Activated naive CD4-positive, alpha-beta T cell treated with anti-CD3 and anti-CD28 coated beads, Interleukin-2, amount 10 ng/mL, durations not matched to agents 7 days and 5 days (primary cell): ENCODE data around the gene DPEP3.
"Not testable (repeated sequence)": the region's sequence is repeated elsewhere in the genome, so short reads cannot be mapped to it uniquely, and the experiment has no call there.

Experiments
- CTCF ChIA-PET: fragments of 350-600 bp; sonication (Branson Sonifier 250); formaldehyde crosslinking; loops from one replicate; lab custom pipeline; 2021; ENCODE audit warnings: antibody characterized with exemption; lab: Charles Lee
- DNase-seq: peaks from one replicate; pipeline ENCODE4 v3.0.0-alpha.2; 2020
- H3K27ac Mint-ChIP-seq: one replicate; pipeline ENCODE4 v1.8.0; 2021; ENCODE audit warnings: mild to moderate bottlenecking, moderate library complexity, mixed read lengths
- H3K27me3 Mint-ChIP-seq: one replicate; pipeline ENCODE4 v1.8.0; 2021; ENCODE audit warnings: mild to moderate bottlenecking, mixed read lengths
- H3K36me3 Mint-ChIP-seq: one replicate; pipeline ENCODE4 v1.8.0; 2021; ENCODE audit warnings: mixed read lengths
- H3K4me1 Mint-ChIP-seq: one replicate; pipeline ENCODE4 v1.8.0; 2021; ENCODE audit warnings: mixed read lengths
- H3K4me3 Mint-ChIP-seq: one replicate; pipeline ENCODE4 v1.8.0; 2021; ENCODE audit warnings: mild to moderate bottlenecking, moderate library complexity, mixed read lengths
- H3K9me3 Mint-ChIP-seq: one replicate; pipeline ENCODE4 v1.8.0; 2021; ENCODE audit warnings: mixed read lengths

The DPEP3 gene

DNA sequence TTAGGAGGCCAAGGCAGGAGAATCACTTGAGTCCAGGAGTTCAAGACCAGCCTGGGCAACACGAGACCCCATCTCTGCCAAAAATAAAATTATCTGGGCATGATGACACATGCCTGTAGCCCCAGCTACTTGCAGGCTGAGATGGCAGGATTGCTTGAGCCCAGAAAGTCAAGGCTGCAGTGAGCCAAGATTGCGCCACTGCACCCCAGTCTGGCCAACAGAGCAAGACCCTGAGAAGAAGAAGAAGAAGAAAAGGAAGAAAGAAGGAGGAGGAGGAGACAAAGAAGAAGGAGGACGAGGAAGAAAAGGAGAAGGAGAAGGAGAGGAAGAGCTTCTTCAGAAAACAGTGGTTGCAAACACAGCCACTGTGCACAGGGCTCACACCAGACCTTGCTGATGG, 8.4 kb upstream of the DPEP3 start:
- Mint-ChIP-seq H3K36me3 (no peaks in the 10 kb centered on the region), H3K4me1 (peaks cover 28% of the 10 kb centered on the region), H3K9me3 (no peaks in the 10 kb centered on the region), H3K27me3 (no peaks in the 10 kb centered on the region), H3K4me3 (no peak overlapping the region), H3K27ac (no peak overlapping the region)
- CTCF ChIA-PET: interaction anchor here (1.5 to 8.2 kb wide), 3 partner anchors 10 to 52 kb away, joined by 5 to 61 read pairs (median 8); partner anchors contain the start of gene DPEP2
- DNase-seq: no peak

DNA sequence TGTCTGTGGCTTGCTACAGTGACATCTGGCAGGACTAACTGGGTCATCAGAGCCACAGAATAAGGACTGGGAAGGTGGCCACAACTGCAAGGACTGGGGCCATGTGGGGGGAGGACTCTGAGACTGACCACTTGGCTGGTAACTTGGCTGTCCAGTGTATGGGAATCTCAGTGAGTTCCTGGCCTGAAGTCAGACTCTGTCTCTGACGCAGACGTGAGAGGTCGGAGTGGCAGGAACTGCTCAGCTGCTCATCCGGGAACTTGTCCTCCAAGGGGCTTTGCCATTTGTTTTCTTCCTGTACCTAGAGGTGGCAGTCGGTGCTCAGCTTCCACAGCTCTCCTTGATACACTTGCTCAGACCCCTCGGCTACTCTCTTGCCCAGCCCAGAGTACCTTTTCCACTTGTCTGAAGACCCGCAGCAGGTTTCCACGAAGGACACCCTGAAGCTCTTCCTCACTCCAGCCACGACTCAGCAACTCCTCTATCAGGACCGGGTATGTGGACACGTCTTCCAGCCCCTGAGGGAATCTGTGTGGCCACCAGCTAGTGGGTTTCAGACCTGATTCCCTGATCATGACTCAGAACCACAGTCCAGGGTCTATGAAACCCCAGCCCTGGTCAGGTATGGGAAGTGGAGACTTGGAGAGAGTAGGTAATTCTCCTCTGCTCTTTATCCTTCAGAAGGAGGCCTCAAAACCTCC, 7.3 kb upstream of the DPEP3 start:
- H3K4me3 Mint-ChIP-seq: no peak overlapping the region
- H3K9me3 Mint-ChIP-seq: no peaks in the 10 kb centered on the region
- no peak overlapping the region for H3K27ac Mint-ChIP-seq
- CTCF ChIA-PET: interaction anchor here (3.1 to 8.2 kb wide), 2 partner anchors 11 to 53 kb away, joined by 8 to 61 read pairs; partner anchors contain the start of gene DPEP2
- no peaks in the 10 kb centered on the region for H3K36me3 Mint-ChIP-seq
- DNase-seq: no peak
- H3K4me1 Mint-ChIP-seq: peaks cover 31% of the 10 kb centered on the region
- H3K27me3 Mint-ChIP-seq: no peaks in the 10 kb centered on the region

DNA sequence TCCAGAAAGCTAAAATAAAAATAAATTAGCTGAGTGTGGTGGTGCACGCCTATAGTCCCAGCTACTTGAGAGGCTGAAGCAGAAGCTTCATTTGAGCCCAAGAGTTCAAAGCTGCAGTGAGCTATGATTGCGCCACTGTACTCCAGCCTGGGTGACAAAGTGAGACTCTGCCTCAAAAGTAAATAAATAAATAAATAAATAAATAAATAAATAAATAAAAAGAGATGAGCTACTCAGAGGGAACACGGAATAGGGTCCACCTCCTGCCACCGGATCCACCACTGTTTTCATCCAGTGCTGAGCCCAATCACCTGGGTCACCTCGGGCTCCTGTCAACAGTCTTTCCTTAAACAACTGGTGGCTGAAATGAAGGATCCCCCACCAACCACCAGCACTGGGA, 6.7 kb upstream of the DPEP3 start:
- Mint-ChIP-seq H3K4me3 (no peak overlapping the region), H3K36me3 (no peaks in the 10 kb centered on the region), H3K27ac (no peak overlapping the region), H3K9me3 (no peaks in the 10 kb centered on the region), H3K4me1 (peaks cover 27% of the 10 kb centered on the region), H3K27me3 (no peaks in the 10 kb centered on the region)
- CTCF ChIA-PET: no interaction called here
- DNase-seq: no peak

DNA sequence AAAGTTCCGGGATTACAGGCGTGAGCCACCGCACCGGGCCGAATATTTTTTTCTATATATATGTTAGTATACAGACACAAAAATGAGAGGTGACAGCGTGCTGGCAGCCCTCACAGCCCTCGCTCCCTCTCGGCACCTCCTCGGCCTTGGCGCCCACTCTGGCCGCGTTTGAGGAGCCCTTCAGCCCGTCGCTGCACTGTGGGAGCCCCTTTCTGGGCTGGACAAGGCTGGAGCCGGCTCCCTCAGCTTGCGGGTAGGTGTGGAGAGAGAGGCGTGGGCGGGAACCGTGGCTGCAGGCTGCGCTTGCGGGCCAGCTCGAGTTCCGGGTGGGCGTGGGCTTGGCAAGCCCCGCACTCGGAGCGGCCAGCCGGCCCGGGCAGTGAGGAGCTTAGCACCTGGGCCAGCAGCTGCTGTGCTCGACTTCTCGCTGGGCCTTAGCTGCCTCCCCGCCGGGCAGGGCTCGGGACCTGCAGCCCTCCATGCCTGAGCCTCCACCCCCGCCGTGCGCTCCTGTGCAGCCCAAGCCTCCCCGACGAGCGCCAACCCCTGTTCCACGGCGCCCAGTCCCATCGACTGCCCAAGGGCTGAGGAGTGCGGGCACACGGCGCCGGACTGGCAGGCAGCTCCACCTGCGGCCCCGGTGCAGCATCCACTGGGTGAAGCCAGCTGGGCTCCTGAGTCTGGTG, 1.9 kb upstream of the DPEP3 start:
- H3K4me3 Mint-ChIP-seq: no peak overlapping the region
- peaks cover 20% of the 10 kb centered on the region for H3K27me3 Mint-ChIP-seq
- CTCF ChIA-PET: interaction anchor here (1.1 to 2.1 kb wide), 6 partner anchors 12 to 98 kb away, joined by 3 to 8 read pairs (median 4); partner anchors contain the start of genes NRN1L and PSMB10
- no peaks in the 10 kb centered on the region for H3K9me3 Mint-ChIP-seq
- no peak overlapping the region for H3K27ac Mint-ChIP-seq
- DNase-seq: no peak
- peaks cover 26% of the 10 kb centered on the region for H3K4me1 Mint-ChIP-seq
- H3K36me3 Mint-ChIP-seq: no peaks in the 10 kb centered on the region

DNA sequence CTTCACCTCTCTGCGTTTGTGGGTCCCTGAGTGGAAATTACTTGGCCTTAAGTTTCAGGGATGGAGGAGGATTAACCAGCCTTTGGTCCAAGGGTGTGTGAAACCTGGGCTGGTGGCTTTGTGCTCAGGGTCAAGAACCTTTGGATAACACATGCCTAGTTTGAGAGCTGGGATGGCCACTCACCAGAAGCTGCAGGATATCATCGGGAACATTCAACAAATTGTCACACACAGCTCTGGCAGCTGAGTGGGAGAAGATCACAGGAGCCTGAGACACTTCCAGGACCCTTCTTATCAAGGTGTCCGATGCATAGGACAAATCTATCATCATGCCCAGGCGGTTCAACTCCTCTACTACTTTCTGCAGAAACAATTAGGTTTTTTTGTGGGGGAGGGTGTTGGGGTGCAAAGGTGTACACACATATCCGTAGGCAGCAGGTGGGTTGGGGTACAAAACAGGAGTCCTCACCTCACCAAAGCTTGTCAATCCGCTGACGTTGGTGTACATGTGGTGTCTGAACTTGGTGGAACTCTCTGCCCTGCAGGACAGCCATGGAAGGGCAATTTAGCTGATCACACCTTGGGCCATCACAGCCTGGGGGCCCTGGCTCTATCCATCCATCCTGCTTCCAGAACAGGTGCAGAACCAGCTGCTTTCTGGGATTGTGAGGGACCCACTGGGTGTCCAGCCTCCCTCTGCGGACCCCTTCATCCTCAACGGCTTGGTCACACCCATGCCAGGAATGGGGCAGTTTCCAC, 2.7 kb downstream of the DPEP3 start:
- H3K27me3 Mint-ChIP-seq: peaks cover 52% of the 10 kb centered on the region
- no peak for DNase-seq
- H3K36me3 Mint-ChIP-seq: no peaks in the 10 kb centered on the region
- CTCF ChIA-PET: interaction anchor here (0.9 to 1.4 kb wide), 2 partner anchors 8 to 16 kb away, joined by 3 read pairs; no protein-coding TSS in a partner anchor
- H3K4me1 Mint-ChIP-seq: peaks cover under 1% of the 10 kb centered on the region
- H3K27ac Mint-ChIP-seq: no peak overlapping the region
- H3K9me3 Mint-ChIP-seq: no peaks in the 10 kb centered on the region
- no peak overlapping the region for H3K4me3 Mint-ChIP-seq

DNA sequence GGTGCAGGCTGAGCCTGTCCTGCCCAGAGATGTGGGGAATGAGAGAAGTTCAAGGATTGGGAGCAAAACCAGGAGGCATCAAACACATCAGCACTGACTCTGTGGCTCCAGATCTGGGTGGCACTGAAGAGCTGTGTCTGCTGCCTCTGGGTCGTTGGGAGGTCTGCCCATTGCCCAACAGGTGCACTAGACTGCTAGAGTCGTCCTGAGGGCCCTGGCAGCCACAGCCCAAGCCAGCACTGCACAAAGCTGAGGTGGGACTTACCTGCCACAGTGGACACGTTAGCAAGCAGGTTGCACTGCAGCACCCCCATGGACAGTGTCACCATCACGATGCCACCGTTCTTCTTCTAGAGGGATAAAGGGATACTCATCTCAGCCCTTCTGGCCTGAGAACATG, 3.3 kb downstream of the DPEP3 start:
- no peaks in the 10 kb centered on the region for H3K9me3 Mint-ChIP-seq
- no peak overlapping the region for H3K4me3 Mint-ChIP-seq
- H3K27me3 Mint-ChIP-seq: peaks cover 59% of the 10 kb centered on the region
- H3K27ac Mint-ChIP-seq: no peak overlapping the region
- H3K4me1 Mint-ChIP-seq: no peaks in the 10 kb centered on the region
- no peaks in the 10 kb centered on the region for H3K36me3 Mint-ChIP-seq
- CTCF ChIA-PET: interaction anchor here (1.4 kb wide), 1 partner anchor 8 kb away, joined by 3 read pairs; no protein-coding TSS in a partner anchor
- DNase-seq: no peak

DNA sequence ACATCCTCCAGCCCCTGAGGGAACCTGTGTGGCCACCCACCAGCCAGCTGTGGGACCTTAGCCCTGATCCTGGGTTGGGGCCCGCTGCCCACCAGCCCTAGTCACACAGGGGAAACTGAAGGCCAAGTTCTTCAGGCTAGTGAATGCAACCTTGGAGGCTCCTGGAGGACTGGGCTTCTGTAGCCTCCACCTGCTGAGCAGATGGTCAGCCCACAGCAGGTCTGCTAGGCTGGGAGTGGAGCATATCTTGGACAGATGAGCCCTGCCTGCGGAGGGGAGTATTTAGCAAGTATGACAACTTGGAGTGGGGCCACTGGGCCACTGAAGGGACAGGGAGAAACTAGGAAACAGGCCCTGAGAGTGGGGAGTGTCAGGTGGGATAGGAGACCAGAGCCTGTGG, 4.1 kb downstream of the DPEP3 start:
- Mint-ChIP-seq H3K27ac (peak overlapping the region; percentile 45), H3K36me3 (no peaks in the 10 kb centered on the region), H3K27me3 (peaks cover 64% of the 10 kb centered on the region), H3K9me3 (no peaks in the 10 kb centered on the region), H3K4me3 (no peak overlapping the region), H3K4me1 (no peaks in the 10 kb centered on the region)
- CTCF ChIA-PET: no interaction called here
- no peak for DNase-seq

DNA sequence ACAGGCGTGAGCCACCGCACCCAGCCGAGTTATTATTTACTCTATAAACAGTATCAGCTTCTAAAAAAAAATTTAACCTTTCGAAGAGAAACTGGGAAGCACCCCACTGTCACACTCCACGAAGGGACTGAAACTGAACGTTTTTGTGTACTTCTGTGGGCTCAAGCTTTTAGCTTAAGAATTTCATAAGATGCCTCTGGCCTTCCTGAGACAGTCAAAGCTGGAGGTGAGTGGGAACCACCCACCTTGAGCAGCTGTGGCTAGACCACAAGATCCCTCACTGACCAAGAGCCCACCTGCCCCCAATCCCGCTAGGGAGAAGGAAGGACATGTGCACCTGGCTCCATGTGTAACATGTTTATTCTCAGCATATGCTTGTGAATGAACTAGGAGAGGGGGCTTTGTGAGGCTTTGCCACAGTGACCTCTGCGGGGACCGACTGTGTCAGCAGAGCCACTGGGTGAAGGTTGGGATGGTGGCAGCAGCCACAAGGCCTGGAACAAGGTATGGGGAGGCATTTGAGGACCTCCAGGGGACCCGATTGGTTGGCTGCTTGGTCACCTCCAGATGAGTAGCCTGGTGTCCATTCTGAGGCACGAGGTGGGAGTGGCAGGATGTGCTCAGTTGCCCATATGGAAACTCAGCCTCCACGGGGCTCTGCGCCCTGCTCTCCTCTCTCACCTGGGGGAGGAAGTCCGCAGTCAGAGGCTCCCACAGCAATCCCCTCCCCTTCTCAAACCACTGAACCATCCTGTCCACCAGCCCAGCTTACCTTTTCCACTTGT, 4.8 kb downstream of the DPEP3 start:
- no peak overlapping the region for H3K4me3 Mint-ChIP-seq
- no peaks in the 10 kb centered on the region for H3K36me3 Mint-ChIP-seq
- no peak overlapping the region for H3K27ac Mint-ChIP-seq
- no peaks in the 10 kb centered on the region for H3K9me3 Mint-ChIP-seq
- no peak for DNase-seq
- peaks cover 71% of the 10 kb centered on the region for H3K27me3 Mint-ChIP-seq
- CTCF ChIA-PET: interaction anchor here (1.1 kb wide), 1 partner anchor 66 kb away, joined by 6 read pairs; no protein-coding TSS in a partner anchor
- H3K4me1 Mint-ChIP-seq: no peaks in the 10 kb centered on the region

DNA sequence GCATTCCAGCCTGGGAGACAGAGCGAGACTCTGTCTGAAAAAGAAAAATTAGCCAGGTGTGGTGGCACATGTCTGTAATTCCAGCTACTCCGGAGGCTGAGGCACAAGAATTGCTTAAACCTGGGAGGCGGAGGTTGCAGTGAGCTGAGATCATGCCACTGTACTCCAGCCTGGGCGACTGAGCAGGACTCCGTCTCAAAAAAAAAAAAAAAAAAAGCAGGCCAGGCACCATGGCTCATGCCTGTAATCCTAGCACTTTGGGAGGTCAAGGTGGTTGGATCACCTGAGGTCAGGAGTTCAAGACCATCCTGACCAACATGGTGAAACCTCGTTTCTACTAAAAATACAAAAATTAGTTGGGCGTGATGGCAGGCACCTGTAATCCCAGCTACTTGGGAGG, 8.0 kb downstream of the DPEP3 start:
- H3K36me3 Mint-ChIP-seq, H3K4me3 Mint-ChIP-seq, H3K27ac Mint-ChIP-seq, H3K9me3 Mint-ChIP-seq, DNase-seq, CTCF ChIA-PET: not testable (repeated sequence)
- H3K27me3 Mint-ChIP-seq: peaks cover 53% of the 10 kb centered on the region
- peaks cover 15% of the 10 kb centered on the region for H3K4me1 Mint-ChIP-seq

DNA sequence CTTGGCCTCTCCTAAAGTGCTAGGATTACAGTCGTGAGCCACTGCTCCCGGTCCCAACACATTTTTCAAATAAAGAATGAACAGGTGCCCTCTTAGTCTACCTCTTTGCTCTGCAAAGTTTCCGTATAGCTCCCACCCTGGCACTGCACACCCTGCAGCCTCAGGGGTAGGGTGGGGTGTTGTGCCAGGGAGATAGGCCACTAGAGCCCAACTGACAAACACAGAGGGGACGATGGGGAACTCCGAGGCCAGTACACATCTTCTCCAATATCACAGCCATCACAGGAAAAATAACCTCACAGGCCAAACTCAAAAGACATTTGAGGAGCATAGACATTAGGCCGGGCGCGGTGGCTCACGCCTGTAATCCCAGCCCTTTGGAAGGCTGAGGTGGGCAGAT, 9.2 kb downstream of the DPEP3 start:
- no peak overlapping the region for H3K27ac Mint-ChIP-seq
- no peak for DNase-seq
- peak overlapping the region; percentile 26 for H3K4me3 Mint-ChIP-seq
- H3K9me3 Mint-ChIP-seq: no peaks in the 10 kb centered on the region
- H3K36me3 Mint-ChIP-seq: no peaks in the 10 kb centered on the region
- CTCF ChIA-PET: no interaction called here
- H3K27me3 Mint-ChIP-seq: peaks cover 41% of the 10 kb centered on the region
- H3K4me1 Mint-ChIP-seq: peaks cover 27% of the 10 kb centered on the region

DNA sequence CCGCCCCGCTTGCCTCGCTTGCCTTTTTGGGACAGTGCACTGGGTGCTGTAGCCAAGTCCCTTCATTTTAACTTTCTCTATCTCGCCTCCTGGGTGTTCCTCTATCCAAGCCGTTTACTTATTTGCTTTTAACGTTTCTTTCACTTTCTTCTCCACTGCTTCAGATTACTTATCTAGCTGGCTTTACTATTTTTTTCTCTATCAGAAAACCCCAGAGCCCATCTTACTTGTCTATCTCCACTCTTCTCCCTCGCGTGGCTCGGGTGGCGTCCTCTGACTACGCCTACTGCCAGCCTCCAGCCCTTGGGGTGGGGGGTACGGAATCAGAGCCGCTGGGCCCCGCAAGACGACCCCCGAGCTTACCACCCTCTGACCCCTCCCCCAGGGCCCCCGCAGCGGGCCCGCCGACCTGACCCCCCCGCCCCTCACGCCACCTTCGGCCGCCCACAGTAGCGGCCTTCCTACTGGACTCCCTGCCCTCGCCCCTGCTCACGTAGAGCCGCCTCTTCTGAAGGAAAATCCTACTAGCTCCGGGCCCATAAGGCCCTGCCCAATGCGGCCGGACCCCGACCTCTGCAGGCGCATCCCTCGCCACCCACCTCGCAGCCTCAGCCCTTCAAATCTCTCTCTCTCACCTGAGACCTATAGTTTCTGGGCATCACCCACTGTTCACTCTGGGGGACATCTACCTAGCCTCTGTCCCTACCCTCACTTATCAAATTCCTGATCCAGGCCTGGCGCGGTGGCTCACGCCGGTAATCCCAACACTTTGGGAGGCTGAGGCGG, 10.9 kb downstream of the DPEP3 start:
- peaks cover 25% of the 10 kb centered on the region for H3K27me3 Mint-ChIP-seq
- CTCF ChIA-PET: interaction anchor here (0.8 to 1.4 kb wide), 3 partner anchors 8 to 71 kb away, joined by 3 to 5 read pairs (median 3); partner anchors contain the start of genes DDX28 and DUS2
- H3K4me1 Mint-ChIP-seq: peaks cover 33% of the 10 kb centered on the region
- peak overlapping the region; percentile 100 for H3K4me3 Mint-ChIP-seq
- DNase-seq: peak; percentile 41
- H3K27ac Mint-ChIP-seq: peak overlapping the region; percentile 93
- no peaks in the 10 kb centered on the region for H3K36me3 Mint-ChIP-seq
- H3K9me3 Mint-ChIP-seq: no peaks in the 10 kb centered on the region

DNA sequence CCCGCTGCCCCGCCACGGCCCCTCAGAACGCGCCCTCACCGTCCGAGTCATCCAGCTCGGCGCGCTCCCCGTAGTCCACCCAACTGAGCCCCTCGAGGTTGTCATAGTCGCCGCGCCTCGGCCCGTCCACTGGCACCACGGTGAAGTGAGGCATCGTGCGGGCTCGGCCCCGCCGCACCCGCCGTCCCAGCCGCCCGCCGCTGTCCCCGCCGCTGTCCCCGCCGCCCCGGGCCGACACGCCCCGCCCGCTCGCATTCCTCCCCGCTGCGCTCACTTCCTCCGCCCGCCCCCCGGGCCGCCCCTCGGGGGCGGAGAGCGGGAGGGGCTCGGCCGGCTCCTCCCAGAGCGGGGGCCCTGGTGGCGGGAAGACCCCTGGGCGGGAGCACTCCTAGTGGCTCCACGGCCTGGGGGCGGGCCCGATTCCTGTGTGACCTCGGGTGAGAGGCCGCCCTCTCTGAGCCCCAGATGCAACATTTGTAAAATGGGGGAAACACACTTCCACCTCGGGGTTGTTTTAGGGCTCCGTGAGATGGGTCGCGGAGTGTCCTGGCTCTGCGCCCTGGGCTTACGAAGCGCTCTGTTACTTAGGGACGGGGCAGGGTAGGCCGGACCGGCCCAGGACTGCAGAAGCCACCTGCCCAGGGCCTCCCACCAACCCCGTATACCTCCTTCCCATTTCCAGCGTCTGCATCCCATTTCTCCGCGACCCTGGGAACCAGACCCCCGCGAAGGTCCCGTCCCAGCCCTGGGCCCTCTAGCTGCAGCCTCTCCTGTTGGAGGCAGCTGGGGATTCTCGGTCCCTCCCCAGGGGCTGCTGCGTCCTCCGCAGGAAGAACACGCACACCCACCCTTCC, 11.7 kb downstream of the DPEP3 start, which contains the start of gene SLC12A4:
Gene SLC12A4 (minus strand): TSS at position 238 of the 854 bp plus-strand sequence. CDS start 84 bp downstream, at position 154.
- DNase-seq: peak; percentile 92
- Mint-ChIP-seq H3K27ac (peak within 1 kb of the TSS; percentile 93), H3K36me3 (no peaks in the 10 kb centered on the region), H3K4me1 (peaks cover 33% of the 10 kb centered on the region), H3K4me3 (peak within 1 kb of the TSS; percentile 100), H3K9me3 (no peaks in the 10 kb centered on the region), H3K27me3 (peaks cover 23% of the 10 kb centered on the region)
- CTCF ChIA-PET: interaction anchor here (0.8 to 1.4 kb wide), 3 partner anchors 9 to 72 kb away, joined by 3 to 5 read pairs (median 3); partner anchors contain the start of genes DDX28 and DUS2
